GM21737 (cell line): ENCODE measurements around the gene ZNF740.
A peak's percentile ranks its signal among the peaks of the same experiment; 100 is the strongest.
"Not testable (repeated sequence)": the region's sequence is repeated elsewhere in the genome, so short reads cannot be mapped to it uniquely, and the experiment has no call there.

ENCODE experiments used
- ATAC-seq: cut with Tn5 transposase; IDR thresholded peaks from one replicate; pipeline ENCODE4 v1.9.1; 2021; ENCODE audit warnings: mild to moderate bottlenecking, moderate library complexity; ENCODE audit not compliant: unreplicated experiment

Gene ZNF740

GRCh38 chr12:53193985-53194716 lies 13.6 kb downstream of the ZNF740 start:
- ATAC-seq: no peak

- ATAC-seq: no peak
Observed at GRCh38 chr12:53194973-53195372, 14.5 kb downstream of the ZNF740 start.

GRCh38 chr12:53195516-53196420 lies 15.2 kb downstream of the ZNF740 start:
- no peak for ATAC-seq

- ATAC-seq: no peak
Observed at GRCh38 chr12:53196486-53196885, 16.0 kb downstream of the ZNF740 start.

- no peak for ATAC-seq
Observed at GRCh38 chr12:53197011-53197640, 16.6 kb downstream of the ZNF740 start.

GRCh38 chr12:53198486-53199110 lies 18.1 kb downstream of the ZNF740 start:
- no peak for ATAC-seq

- no peak for ATAC-seq
Observed at GRCh38 chr12:53199700-53200099, 19.2 kb downstream of the ZNF740 start.

- no peak for ATAC-seq
Observed at GRCh38 chr12:53200107-53200457, 19.6 kb downstream of the ZNF740 start.

GRCh38 chr12:53200458-53201176 lies 20.1 kb downstream of the ZNF740 start:
- peak; percentile 48 for ATAC-seq

GRCh38 chr12:53201177-53201541 lies 20.6 kb downstream of the ZNF740 start:
- ATAC-seq: no peak

- no peak for ATAC-seq
Observed at GRCh38 chr12:53201639-53202038, 21.1 kb downstream of the ZNF740 start.

- not testable (repeated sequence) for ATAC-seq
Observed at GRCh38 chr12:53202316-53202715, 21.8 kb downstream of the ZNF740 start.

GRCh38 chr12:53204351-53204750 lies 23.8 kb downstream of the ZNF740 start:
- ATAC-seq: no peak

- peak; percentile 64 for ATAC-seq
Observed at GRCh38 chr12:53205747-53206419, 25.4 kb downstream of the ZNF740 start.

GRCh38 chr12:53207042-53207441 lies 26.5 kb downstream of the ZNF740 start, which contains the start of gene ITGB7:
Gene ITGB7, minus strand, starts transcription at chr12:53207251. Its CDS starts 6,808 bp downstream, at chr12:53200443.
- ATAC-seq: peak; percentile 49

GRCh38 chr12:53208435-53208834 lies 27.9 kb downstream of the ZNF740 start:
- ATAC-seq: no peak

- peak; percentile 35 for ATAC-seq
Observed at GRCh38 chr12:53208877-53209463, 28.4 kb downstream of the ZNF740 start.

- no peak for ATAC-seq
Observed at GRCh38 chr12:53210843-53211242, 30.3 kb downstream of the ZNF740 start.
